H1 (cell line): ENCODE data around the gene AGBL4. TPM values are rescaled to one million over a fixed set of nuclear protein-coding genes. Genes with fewer than 3 reads are reported as not detected.

ENCODE experiments used
- CTCF ChIA-PET: fragments of 300-600 bp; sonication (Branson Sonifier 250); formaldehyde crosslinking; loops from one replicate; lab custom pipeline; 2021; ENCODE audit not compliant: partially characterized antibody; lab: Charles Lee
- POLR2A ChIA-PET: fragments of 300-600 bp; sonication (Branson Sonifier 250); formaldehyde crosslinking; loops from one replicate; lab custom pipeline; 2021; ENCODE audit warnings: inconsistent platforms; ENCODE audit not compliant: partially characterized antibody; lab: Charles Lee
- DNase-seq, 2 experiments: peaks; one replicate each; pipeline versions ENCODE4 v3.0.0 to v3.0.0-alpha.2; 2010 to 2022; ENCODE audit warnings: low spot score in 2 of 2, low read depth in 1 of 2, mixed read lengths in 1 of 2
- FAIRE-seq: peaks from 2 replicates; lab custom pipeline; 2011; peaks lifted over from hg19 to GRCh38; lab: Jason Lieb, UNC
- H2AFZ ChIP-seq: 2 replicates; pipeline ENCODE4 v1.8.1; 2012; ENCODE audit warnings: low read length, inconsistent platforms
- H2AK5ac ChIP-seq: 2 replicates; pipeline ENCODE4 v1.6.1; 2013; ENCODE audit warnings: low read depth, low read length
- H2BK120ac ChIP-seq: replicated peaks from 2 replicates; pipeline ENCODE3; 2013; ENCODE audit warnings: low read depth, low read length, inconsistent platforms
- H2BK12ac ChIP-seq: 2 replicates; pipeline ENCODE4 v1.6.1; 2013; ENCODE audit warnings: low read depth, low read length
- H2BK15ac ChIP-seq: 2 replicates; pipeline ENCODE4 v1.6.1; 2013; ENCODE audit warnings: low read length
- H2BK20ac ChIP-seq: 2 replicates; pipeline ENCODE4 v1.6.1; 2013; ENCODE audit warnings: low read length
- H2BK5ac ChIP-seq: 2 replicates; pipeline ENCODE4 v1.6.1; 2013; ENCODE audit warnings: low read depth, low read length
- H3K14ac ChIP-seq: 2 replicates; pipeline ENCODE4 v1.6.1; 2013; ENCODE audit warnings: inconsistent platforms; ENCODE audit not compliant: insufficient read length
- H3K18ac ChIP-seq: 2 replicates; pipeline ENCODE4 v1.6.1; 2013; ENCODE audit warnings: low read length; ENCODE audit errors: extremely low read depth
- H3K23ac ChIP-seq: 2 replicates; pipeline ENCODE4 v1.6.1; 2013; ENCODE audit warnings: inconsistent platforms; ENCODE audit not compliant: insufficient read length
- H3K23me2 ChIP-seq: 2 replicates; pipeline ENCODE4 v1.6.1; 2013; ENCODE audit warnings: low read depth, low read length
- H3K27ac ChIP-seq: 2 replicates; pipeline ENCODE4 v1.6.1; 2011; ENCODE audit warnings: low read depth, low read length, inconsistent platforms
- H3K27me3 ChIP-seq, 4 experiments: replicated peaks in 1 of 4; 1 replicate in 1 of 4; 2 replicates in 3 of 4; pipeline versions ENCODE4 v1.6.1 to v1.8.1; 2011 to 2013; ENCODE audit warnings: low read length in 3 of 4, mild to moderate bottlenecking in 3 of 4, inconsistent platforms in 2 of 4, mixed read lengths in 2 of 4, moderate library complexity in 1 of 4; ENCODE audit not compliant: control insufficient read depth in 3 of 4, insufficient read depth in 3 of 4; ENCODE audit errors: extremely low read depth in 1 of 4
- H3K36me3 ChIP-seq, 4 experiments: 2 replicates each; pipeline versions ENCODE4 v1.6.1 to v1.8.1; 2011 to 2013; ENCODE audit warnings: mild to moderate bottlenecking in 4 of 4, low read length in 3 of 4, moderate library complexity in 2 of 4, control low read depth in 1 of 4, inconsistent platforms in 1 of 4; ENCODE audit not compliant: insufficient read depth in 4 of 4, control insufficient read depth in 2 of 4
- H3K4ac ChIP-seq: replicated peaks from 2 replicates; pipeline ENCODE3; 2013; ENCODE audit warnings: low read length, low read depth, mixed read lengths, inconsistent platforms; ENCODE audit not compliant: insufficient read length
- H3K4me1 ChIP-seq, 4 experiments: replicated peaks in 1 of 4; 1 replicate in 1 of 4; 2 replicates in 3 of 4; pipeline versions ENCODE4 v1.6.1 to v1.8.1; 2011 to 2013; ENCODE audit warnings: low read length in 3 of 4, inconsistent platforms in 2 of 4, mixed read lengths in 1 of 4; ENCODE audit not compliant: insufficient read depth in 4 of 4, control insufficient read depth in 3 of 4
- H3K4me2 ChIP-seq, 2 experiments: 2 replicates each; pipeline versions ENCODE4 v1.6.1 to v1.8.1; 2011 to 2013; ENCODE audit warnings: low read depth in 2 of 2, low read length in 2 of 2, control low read depth in 1 of 2, inconsistent platforms in 1 of 2, mild to moderate bottlenecking in 1 of 2; ENCODE audit not compliant: insufficient read depth in 1 of 2
- H3K4me3 ChIP-seq, 4 experiments: fragments of 200-600, 300-600 bp in 1 of 4; sonication (generic), shearing (Covaris generic), sonication (Bioruptor Twin) in 1 of 4; 2 replicates each; pipeline versions ENCODE4 v1.5.1 to v1.8.1; 2011 to 2016; ENCODE audit warnings: low read length in 4 of 4, low read depth in 3 of 4, control low read depth in 2 of 4, inconsistent platforms in 2 of 4, mild to moderate bottlenecking in 2 of 4, mixed read lengths in 1 of 4, moderate library complexity in 1 of 4; ENCODE audit not compliant: insufficient read depth in 2 of 4; ENCODE audit errors: extremely low read depth in 1 of 4
- H3K56ac ChIP-seq: replicated peaks from 2 replicates; pipeline ENCODE3; 2013; ENCODE audit warnings: low read depth, mild to moderate bottlenecking, mixed read lengths, low read length, inconsistent platforms; ENCODE audit not compliant: insufficient read length
- H3K79me1 ChIP-seq: 2 replicates; pipeline ENCODE4 v1.6.1; 2013; ENCODE audit warnings: low read depth, low read length, control low read depth
- H3K79me2 ChIP-seq, 2 experiments: 2 replicates each; pipeline versions ENCODE4 v1.6.1 to v1.8.1; 2012 to 2013; ENCODE audit warnings: low read length in 2 of 2, mild to moderate bottlenecking in 2 of 2, inconsistent platforms in 1 of 2; ENCODE audit not compliant: insufficient read depth in 2 of 2, control insufficient read depth in 1 of 2
- H3K9ac ChIP-seq, 4 experiments: replicated peaks in 1 of 4; 1 replicate in 1 of 4; 2 replicates in 3 of 4; pipeline versions ENCODE4 v1.6.1 to v1.8.1; 2011 to 2013; ENCODE audit warnings: low read depth in 3 of 4, low read length in 3 of 4, control low read depth in 2 of 4, mild to moderate bottlenecking in 2 of 4, moderate library complexity in 2 of 4, inconsistent platforms in 1 of 4; ENCODE audit errors: extremely low read depth in 1 of 4
- H3K9me3 ChIP-seq, 2 experiments: 2 replicates each; pipeline versions ENCODE4 v1.6.1 to v1.8.1; 2012 to 2013; ENCODE audit warnings: mild to moderate bottlenecking in 2 of 2, moderate library complexity in 2 of 2, control low read depth in 1 of 2, inconsistent platforms in 1 of 2, low read depth in 1 of 2, low read length in 1 of 2, mixed read lengths in 1 of 2; ENCODE audit not compliant: insufficient read depth in 2 of 2
- H4K20me1 ChIP-seq, 2 experiments: replicated peaks in 1 of 2; 2 replicates each; pipeline versions ENCODE3 to v1.8.1; 2011 to 2013; ENCODE audit warnings: inconsistent platforms in 2 of 2, low read length in 2 of 2, mild to moderate bottlenecking in 1 of 2; ENCODE audit not compliant: insufficient read depth in 2 of 2, control insufficient read depth in 1 of 2
- H4K5ac ChIP-seq: 2 replicates; pipeline ENCODE4 v1.6.1; 2013; ENCODE audit warnings: low read length, low read depth, mixed read lengths, inconsistent platforms; ENCODE audit not compliant: insufficient read length
- H4K8ac ChIP-seq: 2 replicates; pipeline ENCODE4 v1.8.0; 2013; ENCODE audit warnings: mild to moderate bottlenecking, moderate library complexity, low read length, inconsistent platforms; ENCODE audit not compliant: insufficient read depth; ENCODE audit errors: extremely low read depth
- H4K91ac ChIP-seq: replicated peaks from 2 replicates; pipeline ENCODE3; 2013; ENCODE audit warnings: low read length, mixed read lengths, inconsistent platforms; ENCODE audit not compliant: insufficient read length
- WGBS, 2 experiments: shearing (Covaris generic) in 1 of 2; methylation state at CpG; one replicate each; pipeline versions ENCODE4 v1.1.6 to v1.1.7; 2013 to 2015; ENCODE audit warnings: low lambda C conversion rate in 2 of 2, mixed read lengths in 2 of 2, inconsistent platforms in 1 of 2, low coverage in 1 of 2, missing lambda C conversion rate in 1 of 2; ENCODE audit not compliant: insufficient replicate concordance in 2 of 2, insufficient coverage in 1 of 2, insufficient read length in 1 of 2; ENCODE audit errors: extremely low coverage in 1 of 2, missing lambda C conversion rate in 1 of 2; 5-methylcytosine and 5-hydroxymethylcytosine counted together
- polyA plus RNA-seq, 7 experiments: library from polyadenylated mRNA; depleted of rRNA in 3 of 7; stranded (reverse) in 5 of 7; unstranded in 2 of 7; fragments of >200 nt in 5 of 7; fragments of 200-250 nt in 2 of 7; gene quantifications; 1 replicate in 5 of 7; 2 replicates in 1 of 7; 4 replicates in 1 of 7; pipeline versions ENCODE4 v1.2.1 to v1.2.3, GENCODE V29; 2011 to 2013; ENCODE audit warnings: missing spikeins in 2 of 7, mixed read lengths in 2 of 7
- total RNA-seq: library from RNA; stranded (reverse); fragmentation: NEBNext Ultra II Directional; extraction: Animal tissue kit (Norgen Biotek cat#: 25700); gene quantifications from 2 replicates; pipeline ENCODE4 v1.2.1, GENCODE V29; 2021

Gene AGBL4
- total and polyA plus RNA-seq, 2 of the 8 experiments (the other 6 are each of a cell fraction or from before 2014, with no cell fraction given) = 0.41 to 0.45 TPM

GRCh38 chr1:48563021-48563420 lies 1460.7 kb downstream of the AGBL4 start:
- no peak for DNase-seq
- WGBS, 2 experiments = 87% methylated on average over 1 of the region's 1 CpG; no CpG with 5 or more reads in 1 of the 2 experiments
- Histone ChIP-seq H3K4me3 (no peak overlapping the region), H3K23me2 (no peaks in the 10 kb centered on the region), H3K79me1 (no peaks in the 10 kb centered on the region), H2AFZ (no peak overlapping the region), H3K4me2 (no peak overlapping the region), H3K9me3 (no peaks in the 10 kb centered on the region), H3K23ac (no peak overlapping the region), H3K79me2 (no peaks in the 10 kb centered on the region), H4K91ac (no peak overlapping the region), H3K4ac (no peak overlapping the region), H2BK120ac (no peak overlapping the region), H2AK5ac (no peak overlapping the region), H3K36me3 (no peaks in the 10 kb centered on the region), H3K27me3 (no peaks in the 10 kb centered on the region), H2BK5ac (no peak overlapping the region), H2BK12ac (no peak overlapping the region), H4K8ac (no peak overlapping the region), H2BK15ac (no peak overlapping the region), H3K9ac (no peak overlapping the region), H3K4me1 (no peaks in the 10 kb centered on the region), H3K14ac (no peak overlapping the region), H4K20me1 (no peaks in the 10 kb centered on the region), H3K18ac (no peak overlapping the region), H3K56ac (no peak overlapping the region), H4K5ac (no peak overlapping the region), H3K27ac (no peak overlapping the region), H2BK20ac (no peak overlapping the region)
- POLR2A ChIA-PET = no interaction called here
- CTCF ChIA-PET = interaction anchor here (0.6 to 3.7 kb wide), 4 partner anchors 9 to 143 kb away, joined by 3 to 16 read pairs (median 4); no protein-coding TSS in a partner anchor
- FAIRE-seq = no peak
